Fibroblast of mammary gland (primary cell): ENCODE results near the gene ARL13B.

ENCODE experiments used
- DNase-seq: peaks from one replicate; pipeline ENCODE4 v3.0.0-alpha.2; 2010; ENCODE audit warnings: low read depth
- H3K4me3 ChIP-seq: 2 replicates; pipeline ENCODE4 v1.5.1; 2011; ENCODE audit warnings: low read depth, mild to moderate bottlenecking, low read length, moderate library complexity; ENCODE audit not compliant: control insufficient read depth
- TF ChIP-seq, protein P1 (sequence below): conservative IDR thresholded peaks from 2 replicates; pipeline ENCODE4 v1.5.1; 2011; ENCODE audit warnings: low read depth, low read length, inconsistent platforms; ENCODE audit not compliant: control insufficient read depth, insufficient read depth

The ARL13B gene

DNA sequence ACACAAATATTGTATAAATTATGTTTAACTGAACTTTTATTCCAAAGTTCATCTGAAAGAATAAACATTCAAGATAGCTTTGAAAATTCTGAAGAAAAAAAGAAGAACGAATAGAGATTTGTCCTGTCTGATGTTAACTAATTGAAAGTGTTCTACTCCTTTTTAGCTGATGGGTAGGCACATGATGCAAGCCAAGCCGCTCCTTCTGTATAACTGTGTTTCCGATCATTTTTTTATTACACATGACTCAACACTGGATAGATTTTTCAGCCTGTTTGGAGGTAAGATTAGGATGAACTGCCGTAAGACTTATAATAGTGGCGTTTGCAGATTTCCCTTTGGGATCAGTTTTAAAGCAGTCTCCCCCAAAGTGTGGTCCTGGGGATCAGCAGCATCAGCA lies 101.9 kb downstream of the ARL13B start:
- TF ChIP-seq, protein P1, sequence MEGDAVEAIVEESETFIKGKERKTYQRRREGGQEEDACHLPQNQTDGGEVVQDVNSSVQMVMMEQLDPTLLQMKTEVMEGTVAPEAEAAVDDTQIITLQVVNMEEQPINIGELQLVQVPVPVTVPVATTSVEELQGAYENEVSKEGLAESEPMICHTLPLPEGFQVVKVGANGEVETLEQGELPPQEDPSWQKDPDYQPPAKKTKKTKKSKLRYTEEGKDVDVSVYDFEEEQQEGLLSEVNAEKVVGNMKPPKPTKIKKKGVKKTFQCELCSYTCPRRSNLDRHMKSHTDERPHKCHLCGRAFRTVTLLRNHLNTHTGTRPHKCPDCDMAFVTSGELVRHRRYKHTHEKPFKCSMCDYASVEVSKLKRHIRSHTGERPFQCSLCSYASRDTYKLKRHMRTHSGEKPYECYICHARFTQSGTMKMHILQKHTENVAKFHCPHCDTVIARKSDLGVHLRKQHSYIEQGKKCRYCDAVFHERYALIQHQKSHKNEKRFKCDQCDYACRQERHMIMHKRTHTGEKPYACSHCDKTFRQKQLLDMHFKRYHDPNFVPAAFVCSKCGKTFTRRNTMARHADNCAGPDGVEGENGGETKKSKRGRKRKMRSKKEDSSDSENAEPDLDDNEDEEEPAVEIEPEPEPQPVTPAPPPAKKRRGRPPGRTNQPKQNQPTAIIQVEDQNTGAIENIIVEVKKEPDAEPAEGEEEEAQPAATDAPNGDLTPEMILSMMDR: no peak
- H3K4me3 ChIP-seq: no peak overlapping the region
- DNase-seq: no peak

DNA sequence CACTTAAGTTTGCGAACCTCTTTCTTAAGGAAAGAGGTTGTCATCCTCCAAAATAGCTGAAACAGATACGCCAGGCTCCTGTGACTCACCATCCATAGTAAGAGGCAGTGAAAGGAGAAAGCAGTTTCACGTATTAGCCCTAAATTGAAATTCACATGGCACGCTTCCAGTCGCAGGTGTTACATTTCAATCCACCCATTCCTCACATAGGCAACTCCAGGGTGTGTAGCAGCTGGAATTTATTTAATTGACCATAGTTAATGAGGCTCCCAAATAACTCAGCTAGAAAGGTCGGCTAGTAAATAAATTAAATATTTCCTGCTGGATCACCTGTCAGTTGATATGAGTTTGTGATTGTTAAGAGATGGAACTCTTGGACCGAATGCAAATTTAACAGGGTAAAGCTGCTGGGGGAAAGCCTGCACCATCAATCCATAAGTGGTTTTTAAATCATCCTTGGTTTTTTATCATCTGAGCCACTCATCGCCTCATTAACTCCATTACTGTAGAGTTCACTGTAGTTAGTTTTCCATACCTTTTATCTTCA lies 102.5 kb downstream of the ARL13B start:
- TF ChIP-seq, protein P1: no peak
- DNase-seq: no peak
- H3K4me3 ChIP-seq: no peak overlapping the region

DNA sequence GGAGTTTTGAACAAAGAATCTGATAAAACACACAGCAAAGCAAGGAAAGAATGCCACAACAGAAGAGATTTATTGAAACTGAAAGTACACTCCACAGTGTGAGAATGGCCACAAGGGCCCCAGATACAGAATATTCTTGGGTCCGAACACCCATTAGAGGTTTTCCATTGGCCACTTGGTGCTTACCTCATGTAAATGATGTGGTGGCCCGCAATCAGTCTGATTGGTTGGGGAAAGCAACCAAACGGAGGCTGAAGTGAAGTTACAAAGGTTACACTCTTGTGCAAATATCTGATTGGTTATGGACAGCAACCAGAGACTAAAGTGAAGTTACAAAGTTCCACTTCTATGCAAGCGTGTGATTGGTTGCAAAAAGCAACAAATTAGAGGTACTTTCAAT lies 103.3 kb downstream of the ARL13B start:
- H3K4me3 ChIP-seq: no peak overlapping the region
- TF ChIP-seq, protein P1: no peak
- no peak for DNase-seq

DNA sequence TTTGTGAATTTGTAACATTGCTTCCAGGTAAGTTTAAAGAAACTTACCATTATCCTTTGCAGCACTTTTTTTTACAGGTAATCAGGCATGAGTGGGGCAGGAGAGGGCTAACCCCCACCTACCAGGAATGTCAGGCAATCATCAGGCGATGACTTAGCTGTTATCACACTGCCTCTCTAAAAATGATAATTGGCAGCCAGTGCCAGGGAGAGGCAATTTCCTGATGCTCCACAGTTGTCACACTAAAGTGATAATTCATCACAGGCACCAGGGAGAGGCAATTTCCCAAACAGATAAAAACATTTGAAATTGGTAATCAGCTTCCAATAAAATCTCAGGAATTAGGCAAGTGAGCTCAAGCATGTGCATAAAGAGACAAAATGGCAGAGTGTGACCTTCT lies 109.2 kb downstream of the ARL13B start:
- TF ChIP-seq, protein P1: no peak
- DNase-seq: no peak
- H3K4me3 ChIP-seq: no peak overlapping the region

DNA sequence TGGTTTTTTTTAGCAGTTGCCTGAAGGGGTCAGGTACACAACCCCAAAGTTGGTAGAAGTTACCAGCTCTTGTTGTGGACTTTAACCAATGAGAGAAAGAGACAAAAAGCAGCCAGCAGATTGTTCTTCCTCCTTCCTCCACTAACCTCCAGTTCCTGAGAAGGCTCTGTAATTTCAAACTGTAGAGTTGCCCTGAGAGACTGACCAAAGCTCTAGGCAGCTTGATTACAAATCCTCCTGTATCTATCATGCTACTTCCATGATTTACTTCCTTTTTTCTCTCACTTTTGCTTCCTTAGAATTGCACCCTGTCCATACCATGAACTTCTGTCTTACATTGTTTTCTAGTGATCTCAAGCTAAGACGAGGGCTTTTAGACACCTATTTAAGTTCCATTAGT lies 112.1 kb downstream of the ARL13B start:
- TF ChIP-seq, protein P1: no peak
- no peak for DNase-seq
- no peak overlapping the region for H3K4me3 ChIP-seq

DNA sequence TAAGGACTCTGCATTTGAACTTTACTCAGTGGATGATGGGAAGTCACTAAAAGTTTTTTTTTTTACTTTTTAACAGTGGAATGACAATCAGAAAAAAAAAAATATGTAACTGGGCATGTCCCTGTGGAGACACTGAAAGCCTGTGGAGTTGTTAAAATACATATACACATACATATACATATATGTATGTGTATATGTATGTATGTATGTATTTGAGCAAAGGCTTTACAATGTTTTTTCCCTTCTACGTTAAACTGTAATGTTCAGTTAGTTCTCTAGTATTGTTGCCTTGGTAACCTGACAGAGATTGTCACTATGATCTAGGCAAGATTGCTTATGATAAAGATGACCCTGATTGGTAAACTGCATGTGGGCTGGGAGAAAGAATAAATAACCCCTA lies 113.2 kb downstream of the ARL13B start:
- DNase-seq: no peak
- no peak overlapping the region for H3K4me3 ChIP-seq
- TF ChIP-seq, protein P1: no peak

DNA sequence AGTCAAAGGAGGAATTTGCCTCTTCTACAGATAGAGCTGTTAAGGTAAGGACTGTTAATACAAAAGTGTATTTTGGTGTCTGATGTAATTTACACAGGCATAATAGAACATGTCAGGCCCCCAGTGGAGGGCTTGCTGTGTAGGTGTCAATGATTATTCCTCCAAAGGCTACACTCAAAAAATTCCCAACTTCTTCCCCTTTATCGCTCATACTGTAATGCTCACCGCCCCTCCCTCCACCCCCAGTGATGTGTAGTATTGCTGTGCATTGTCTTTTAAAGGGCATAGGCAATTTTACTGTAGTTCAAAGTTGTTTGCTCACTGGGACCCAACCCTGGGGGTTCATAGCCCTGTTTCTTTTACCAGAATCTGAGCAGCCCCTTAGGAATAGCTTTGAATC lies 115.2 kb downstream of the ARL13B start:
- no peak overlapping the region for H3K4me3 ChIP-seq
- DNase-seq: no peak
- TF ChIP-seq, protein P1: no peak
